Measurements from ENCODE around the gene PRDX2. TPM values are rescaled to one million over a fixed set of nuclear protein-coding genes. Genes with fewer than 3 reads are reported as not detected.
"Not testable (repeated sequence)": the region's sequence is repeated elsewhere in the genome, so short reads cannot be mapped to it uniquely, and the experiment has no call there.

Gene PRDX2
- total RNA-seq, 1 experiment from 2014 or later, result 406 TPM

- Histone ChIP-seq H3K4me1 (ENCODE audit: insufficient read depth, low read length, poor library complexity, severe bottlenecking) (no peaks in the 10 kb centered on the region), H3K27ac (ENCODE audit: low read depth, low read length, poor library complexity, severe bottlenecking) (no peak overlapping the region), H3K4me3 (ENCODE audit: low read depth, low read length, poor library complexity, severe bottlenecking) (no peak overlapping the region), H3K9me3 (ENCODE audit: low read depth, low read length, poor library complexity, severe bottlenecking) (no peaks in the 10 kb centered on the region), H3K27me3 (replicated peaks; ENCODE audit: insufficient read depth, low read depth, low read length, poor library complexity) (no peaks in the 10 kb centered on the region), H3K36me3 (ENCODE audit: insufficient read depth, low read length, poor library complexity, severe bottlenecking) (no peaks in the 10 kb centered on the region)
- TF ChIP-seq CTCF (conservative IDR thresholded peaks at IDR 0.05; ENCODE audit: low read depth, low read length) (no peak), EZH2 (IDR thresholded peaks at IDR 0.05; ENCODE audit: borderline replicate concordance, low read depth, low read length, poor library complexity, severe bottlenecking) (no peak)
- intact Hi-C loops (cut with micrococcal nuclease; ENCODE audit: unreplicated experiment), result no loop called here
- BruUV-seq (replicated peaks), result no TSS peak
- CTCF ChIA-PET, result no interaction called here
- no peak for DNase-seq (ENCODE audit: low spot score)
- POLR2A ChIA-PET (ENCODE audit: low non-redundant PET), result no interaction called here
Measured at GRCh38 chr19:12821761-12822160, 20.2 kb upstream of the PRDX2 start.

GRCh38 chr19:12817810-12818209 is 16.2 kb upstream of the PRDX2 start:
- H3K4me1 ChIP-seq (ENCODE audit: insufficient read depth, low read length, poor library complexity, severe bottlenecking); BruUV-seq (replicated peaks); POLR2A ChIA-PET (ENCODE audit: low non-redundant PET); H3K9me3 ChIP-seq (ENCODE audit: low read depth, low read length, poor library complexity, severe bottlenecking); H3K27ac ChIP-seq (ENCODE audit: low read depth, low read length, poor library complexity, severe bottlenecking); H3K27me3 ChIP-seq (replicated peaks; ENCODE audit: insufficient read depth, low read depth, low read length, poor library complexity); H3K4me3 ChIP-seq (ENCODE audit: low read depth, low read length, poor library complexity, severe bottlenecking); DNase-seq (ENCODE audit: low spot score); CTCF ChIA-PET; intact Hi-C loops (cut with micrococcal nuclease; ENCODE audit: unreplicated experiment): not testable (repeated sequence)
- H3K36me3 ChIP-seq (ENCODE audit: insufficient read depth, low read length, poor library complexity, severe bottlenecking), result peaks cover 13% of the 10 kb centered on the region

GRCh38 chr19:12817188-12817587 is 15.6 kb upstream of the PRDX2 start:
- POLR2A ChIA-PET (ENCODE audit: low non-redundant PET); intact Hi-C loops (cut with micrococcal nuclease; ENCODE audit: unreplicated experiment): not testable (repeated sequence)

GRCh38 chr19:12815088-12815487 is 13.5 kb upstream of the PRDX2 start:
- BruUV-seq (replicated peaks), result no TSS peak
- intact Hi-C loops (cut with micrococcal nuclease; ENCODE audit: unreplicated experiment), result no loop called here
- POLR2A ChIA-PET (ENCODE audit: low non-redundant PET), result no interaction called here
- Histone ChIP-seq H3K27me3 (replicated peaks; ENCODE audit: insufficient read depth, low read depth, low read length, poor library complexity) (no peaks in the 10 kb centered on the region), H3K4me1 (ENCODE audit: insufficient read depth, low read length, poor library complexity, severe bottlenecking) (no peaks in the 10 kb centered on the region), H3K27ac (ENCODE audit: low read depth, low read length, poor library complexity, severe bottlenecking) (no peak overlapping the region), H3K36me3 (ENCODE audit: insufficient read depth, low read length, poor library complexity, severe bottlenecking) (peaks cover 22% of the 10 kb centered on the region), H3K9me3 (ENCODE audit: low read depth, low read length, poor library complexity, severe bottlenecking) (no peaks in the 10 kb centered on the region), H3K4me3 (ENCODE audit: low read depth, low read length, poor library complexity, severe bottlenecking) (no peak overlapping the region)
- DNase-seq (ENCODE audit: low spot score), result no peak
- no peak for TF ChIP-seq EZH2 (IDR thresholded peaks at IDR 0.05; ENCODE audit: borderline replicate concordance, low read depth, low read length, poor library complexity, severe bottlenecking)
- no peak for TF ChIP-seq CTCF (conservative IDR thresholded peaks at IDR 0.05; ENCODE audit: low read depth, low read length)
- CTCF ChIA-PET, result no interaction called here

More at GRCh38 chr19:12817188-12817587, 15.6 kb upstream of the PRDX2 start:
- H3K4me1 ChIP-seq (ENCODE audit: insufficient read depth, low read length, poor library complexity, severe bottlenecking); H3K27ac ChIP-seq (ENCODE audit: low read depth, low read length, poor library complexity, severe bottlenecking); DNase-seq (ENCODE audit: low spot score); CTCF ChIA-PET; H3K27me3 ChIP-seq (replicated peaks; ENCODE audit: insufficient read depth, low read depth, low read length, poor library complexity); BruUV-seq (replicated peaks); H3K9me3 ChIP-seq (ENCODE audit: low read depth, low read length, poor library complexity, severe bottlenecking); H3K4me3 ChIP-seq (ENCODE audit: low read depth, low read length, poor library complexity, severe bottlenecking): not testable (repeated sequence)
- H3K36me3 ChIP-seq (ENCODE audit: insufficient read depth, low read length, poor library complexity, severe bottlenecking), result peaks cover 14% of the 10 kb centered on the region

All from A673 (cell line).